ENCODE data around the gene CHAT.

Gene CHAT

DNA sequence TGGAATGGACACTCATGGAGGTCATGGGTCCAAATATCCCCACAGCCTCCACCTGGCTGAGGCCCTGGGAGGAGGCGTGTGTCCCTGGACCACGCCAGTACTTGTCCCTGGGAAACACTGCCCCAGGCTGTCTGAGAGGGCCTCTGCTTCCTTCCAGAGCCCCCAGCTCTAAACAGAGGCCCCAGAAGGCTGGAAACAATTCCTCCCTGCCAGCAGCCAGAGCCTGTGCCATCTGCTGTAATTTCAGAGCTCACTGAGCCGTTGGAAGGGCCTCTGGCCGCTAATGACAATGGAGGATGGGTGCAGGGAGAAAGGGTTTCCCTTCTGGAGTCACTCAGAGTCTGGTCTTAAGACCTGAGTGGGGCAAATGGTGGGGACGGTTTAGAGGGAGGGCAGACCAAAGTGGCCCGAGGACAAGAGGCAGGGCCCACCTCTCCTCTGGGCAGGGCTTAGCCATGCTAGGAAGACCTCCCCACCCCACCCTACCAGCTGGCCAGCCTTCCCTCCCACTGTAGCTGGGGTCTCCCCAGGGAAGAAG lies 7.1 kb downstream of the CHAT start:
- DNase-seq (ENCODE audit: low read depth in 1 of 2, low spot score in 1 of 2) = no peak
- TF ChIP-seq GABPA (IDR thresholded peaks at IDR 0.05; ENCODE audit: low read depth) = no peak
- TF ChIP-seq REST (IDR thresholded peaks at IDR 0.05; ENCODE audit: insufficient replicate concordance, low read depth) = no peak
- no peak for TF ChIP-seq CTCF (IDR thresholded peaks at IDR 0.05; ENCODE audit: insufficient read depth, low read length)
- no peak for TF ChIP-seq SPI1 (IDR thresholded peaks at IDR 0.05; ENCODE audit: borderline replicate concordance, low read depth)
- TF ChIP-seq POLR2AphosphoS5 (IDR thresholded peaks at IDR 0.05; ENCODE audit: low read depth) = no peak
- peaks cover 3% of the 10 kb centered on the region for H3K27me3 ChIP-seq (ENCODE audit: insufficient read depth, poor library complexity, severe bottlenecking)
- no peak overlapping the region for H3K27ac ChIP-seq (replicated peaks)
- no peak overlapping the region for H3K4me3 ChIP-seq (replicated peaks; ENCODE audit: insufficient read depth, low read length)

- TF ChIP-seq REST (IDR thresholded peaks at IDR 0.05; ENCODE audit: insufficient replicate concordance, low read depth) = no peak
- no peak for DNase-seq (ENCODE audit: low read depth in 1 of 2, low spot score in 1 of 2)
- Histone ChIP-seq H3K27ac (replicated peaks) (no peak overlapping the region), H3K4me3 (replicated peaks; ENCODE audit: insufficient read depth, low read length) (no peak overlapping the region), H3K27me3 (ENCODE audit: insufficient read depth, poor library complexity, severe bottlenecking) (peaks cover 3% of the 10 kb centered on the region)
Observed at GRCh38 chr10:49621561-49621960, 7.7 kb downstream of the CHAT start.

- DNase-seq (ENCODE audit: low read depth in 1 of 2, low spot score in 1 of 2) = no peak
- no peak overlapping the region for H3K4me3 ChIP-seq (replicated peaks; ENCODE audit: insufficient read depth, low read length)
- TF ChIP-seq CTCF (IDR thresholded peaks at IDR 0.05; ENCODE audit: insufficient read depth, low read length) (no peak), GABPA (IDR thresholded peaks at IDR 0.05; ENCODE audit: low read depth) (no peak), REST (IDR thresholded peaks at IDR 0.05; ENCODE audit: insufficient replicate concordance, low read depth) (no peak), SPI1 (IDR thresholded peaks at IDR 0.05; ENCODE audit: borderline replicate concordance, low read depth) (no peak), POLR2AphosphoS5 (IDR thresholded peaks at IDR 0.05; ENCODE audit: low read depth) (no peak)
Observed at GRCh38 chr10:49622426-49623425, 8.9 kb downstream of the CHAT start.

More at GRCh38 chr10:49622426-49623425, 8.9 kb downstream of the CHAT start:
- no peak overlapping the region for H3K27ac ChIP-seq (replicated peaks)
- peaks cover 3% of the 10 kb centered on the region for H3K27me3 ChIP-seq (ENCODE audit: insufficient read depth, poor library complexity, severe bottlenecking)

Measured in HL-60 (cell line).